GM18520 (cell line): ENCODE measurements around the gene DHRS7B.

ENCODE experiments used
- ATAC-seq: cut with Tn5 transposase; IDR thresholded peaks from one replicate; pipeline ENCODE4 v1.9.1; 2021; ENCODE audit not compliant: unreplicated experiment

Gene DHRS7B

GRCh38 chr17:21149621-21150020, 22.9 kb downstream of the DHRS7B start:
- ATAC-seq: no peak

DNA sequence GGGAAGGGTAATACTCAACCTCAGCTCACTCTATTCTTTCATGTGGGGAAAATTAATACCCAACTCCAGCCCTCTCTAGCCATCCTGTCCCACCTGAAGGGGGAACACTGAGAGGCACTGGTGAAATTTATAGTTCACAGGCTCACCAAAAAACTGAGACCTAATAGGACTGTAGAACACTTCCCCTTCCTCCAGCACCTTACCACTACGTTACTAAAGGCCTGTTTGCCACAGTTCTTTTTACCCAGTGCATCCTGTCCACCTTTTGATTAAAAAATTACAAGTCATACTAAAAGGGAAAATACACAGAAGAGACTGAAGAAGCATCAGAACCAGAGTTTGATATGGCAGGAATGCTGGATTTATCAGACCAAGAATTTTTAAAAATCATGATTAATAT, 26.0 kb downstream of the DHRS7B start:
- no peak for ATAC-seq

DNA sequence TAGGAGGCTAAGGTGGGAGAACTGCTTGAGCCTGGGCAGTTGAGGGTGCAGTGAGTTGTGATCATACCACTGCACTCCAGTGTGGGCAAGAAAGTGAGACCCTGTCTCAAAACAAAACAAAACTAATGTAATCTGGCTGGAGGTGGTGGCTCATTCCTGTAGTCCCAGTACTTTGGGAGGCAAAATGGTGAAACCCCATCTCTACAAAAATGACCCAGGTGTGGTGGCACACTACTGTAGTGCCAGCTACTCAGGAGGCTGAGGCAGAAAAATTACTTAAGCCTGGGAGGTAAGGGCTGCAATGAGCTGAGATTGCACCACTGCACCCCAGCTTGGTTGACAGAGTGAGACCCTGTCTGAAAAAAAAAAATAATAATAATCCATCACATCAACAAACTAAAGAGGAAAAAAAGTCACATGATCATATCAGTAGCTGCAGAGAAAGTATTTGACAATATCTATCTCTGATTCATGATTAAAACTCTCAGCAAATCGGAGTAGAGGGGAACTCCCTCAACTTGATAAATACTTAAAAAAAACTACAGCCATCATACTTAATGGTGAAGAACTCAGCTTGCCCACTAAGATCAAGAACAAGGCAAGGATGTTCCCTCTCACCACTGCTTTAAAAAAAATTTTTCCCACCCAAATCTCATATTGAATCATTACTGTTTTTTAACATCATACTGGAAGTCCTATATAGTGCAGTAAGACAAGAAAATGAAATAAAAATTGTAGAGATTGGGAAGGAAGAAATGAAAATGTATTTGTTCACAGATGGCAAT, 31.0 kb downstream of the DHRS7B start:
- no peak for ATAC-seq

GRCh38 chr17:21160401-21160800, 33.6 kb downstream of the DHRS7B start:
- no peak for ATAC-seq

DNA sequence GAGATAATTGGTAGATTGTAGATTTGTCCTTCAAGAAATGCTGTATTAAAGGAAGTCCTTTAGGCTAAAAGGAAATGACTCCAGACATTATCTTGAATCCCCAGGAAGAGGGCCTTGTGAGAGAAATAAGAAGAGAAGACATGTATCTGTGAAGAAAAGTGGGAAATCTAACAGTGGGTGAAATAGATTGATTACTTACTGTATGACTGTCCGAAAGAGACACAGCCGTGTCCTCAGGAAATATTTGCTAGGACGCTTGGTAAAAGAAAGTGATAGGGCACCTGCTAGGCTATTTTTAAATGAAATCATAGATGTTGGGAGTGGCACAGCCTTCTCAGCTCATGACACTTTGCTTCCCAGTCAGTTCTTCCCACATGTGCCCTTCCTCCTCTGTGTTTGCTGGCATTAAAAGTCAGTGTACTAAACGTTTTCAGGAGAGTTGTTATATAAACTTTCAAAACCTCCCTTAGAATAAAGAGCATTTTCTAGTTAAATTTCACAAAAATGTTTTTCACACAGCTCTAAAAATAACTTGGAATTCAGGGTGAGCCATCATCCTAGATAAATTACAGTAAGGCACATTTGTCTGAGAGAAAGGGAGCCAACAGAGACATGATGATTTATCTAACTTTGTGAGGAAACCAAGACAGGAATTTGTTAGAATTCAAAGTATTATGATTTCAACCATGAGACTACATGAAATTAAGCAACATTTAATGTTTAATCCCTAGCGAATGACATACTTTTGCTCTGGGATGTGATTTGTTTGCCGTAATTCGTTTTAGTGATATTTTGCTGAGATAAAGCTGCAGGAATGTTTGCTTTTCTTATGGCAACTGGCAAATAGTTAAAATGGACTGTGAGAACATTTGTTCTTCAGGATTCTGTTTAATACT, 35.0 kb downstream of the DHRS7B start:
- no peak for ATAC-seq

DNA sequence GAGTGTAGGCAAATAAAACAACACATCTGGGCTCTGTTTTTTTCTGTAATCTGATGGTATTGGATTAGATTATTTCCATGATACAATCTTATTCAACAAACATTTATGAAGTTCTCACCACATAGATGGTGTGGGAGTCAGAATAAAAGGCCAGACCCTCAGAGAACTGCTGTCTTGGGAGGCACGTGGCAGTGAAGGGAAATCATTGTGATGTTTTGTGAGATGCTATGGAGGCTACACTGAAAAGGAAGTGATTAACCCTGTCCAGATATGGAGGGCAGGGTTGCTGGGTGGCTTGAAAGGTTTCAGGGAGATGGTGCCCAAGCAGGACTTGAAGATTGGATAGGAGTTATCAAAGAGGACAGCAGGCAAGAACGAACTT, 35.6 kb downstream of the DHRS7B start:
- no peak for ATAC-seq

DNA sequence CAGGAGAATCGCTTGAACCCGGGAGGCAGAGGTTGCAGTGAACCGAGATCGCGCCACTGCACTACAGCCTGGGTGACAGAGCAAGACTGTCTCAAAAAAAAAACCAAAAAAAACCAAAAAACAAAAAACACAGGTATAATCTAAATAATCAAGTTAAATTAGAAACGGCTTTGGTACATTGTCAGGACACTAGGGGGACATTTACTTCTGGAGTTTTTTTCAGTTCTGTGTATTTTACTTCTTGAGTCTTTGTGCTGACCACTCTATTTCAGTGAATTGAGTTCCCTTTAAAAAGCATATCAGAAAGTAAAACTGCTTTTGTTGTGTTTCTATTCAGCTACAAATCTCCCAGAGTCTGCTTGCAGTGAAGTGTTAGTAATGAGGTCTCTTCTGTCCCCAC, 36.3 kb downstream of the DHRS7B start:
- ATAC-seq: no peak

- ATAC-seq: no peak
Measured at GRCh38 chr17:21164216-21164615, 37.5 kb downstream of the DHRS7B start.

DNA sequence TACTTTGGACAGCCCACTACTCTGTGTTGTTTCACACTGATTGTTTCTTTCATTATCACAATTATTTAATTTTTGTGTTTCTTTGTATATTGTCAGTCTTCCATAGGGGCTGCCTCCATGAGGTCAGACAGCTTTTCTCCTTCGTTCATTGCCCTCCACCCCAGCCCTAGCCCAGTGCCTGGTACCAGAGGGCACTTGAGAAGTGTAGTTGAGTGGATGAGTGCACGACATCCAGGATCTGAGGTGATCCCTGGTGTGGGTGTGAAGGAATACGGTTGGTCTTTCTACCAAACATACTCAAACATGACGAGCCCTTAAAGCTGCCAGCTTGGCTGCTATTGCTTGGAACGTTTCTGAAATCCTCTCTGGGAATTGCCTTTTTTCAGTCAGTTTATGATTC, 37.9 kb downstream of the DHRS7B start:
- no peak for ATAC-seq

DNA sequence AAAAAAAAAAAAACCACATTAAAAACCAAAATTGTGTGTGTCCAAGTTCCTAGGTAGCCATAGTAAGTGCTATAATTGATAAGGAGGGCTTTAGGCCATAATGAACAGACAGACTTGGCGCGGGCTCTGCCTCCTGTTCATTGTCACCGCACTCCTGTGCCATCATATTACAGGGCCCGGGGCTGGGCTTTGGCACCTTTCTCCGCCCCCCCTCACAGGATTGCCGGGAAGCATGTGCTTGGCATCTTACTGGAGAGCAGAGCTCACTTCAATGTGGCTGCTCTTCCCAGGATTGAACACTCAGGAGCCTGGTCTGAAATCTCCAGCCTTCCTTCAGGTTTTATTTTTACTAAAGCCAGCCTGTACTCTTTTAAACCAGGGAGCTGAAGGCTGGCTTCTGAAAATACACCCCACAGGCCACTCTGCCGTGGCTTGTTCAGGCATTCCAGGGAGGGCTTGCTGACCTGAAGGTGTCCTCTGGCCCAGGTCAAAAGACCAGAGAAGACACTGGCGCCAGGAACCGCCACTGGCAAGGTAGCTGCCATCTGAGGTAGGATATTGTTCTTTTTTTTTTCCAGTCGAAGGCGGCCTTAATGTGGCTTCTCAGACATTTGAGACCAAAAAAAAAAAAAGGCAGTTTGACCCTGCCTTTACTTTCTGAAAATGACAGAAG, 39.3 kb downstream of the DHRS7B start:
- no peak for ATAC-seq

DNA sequence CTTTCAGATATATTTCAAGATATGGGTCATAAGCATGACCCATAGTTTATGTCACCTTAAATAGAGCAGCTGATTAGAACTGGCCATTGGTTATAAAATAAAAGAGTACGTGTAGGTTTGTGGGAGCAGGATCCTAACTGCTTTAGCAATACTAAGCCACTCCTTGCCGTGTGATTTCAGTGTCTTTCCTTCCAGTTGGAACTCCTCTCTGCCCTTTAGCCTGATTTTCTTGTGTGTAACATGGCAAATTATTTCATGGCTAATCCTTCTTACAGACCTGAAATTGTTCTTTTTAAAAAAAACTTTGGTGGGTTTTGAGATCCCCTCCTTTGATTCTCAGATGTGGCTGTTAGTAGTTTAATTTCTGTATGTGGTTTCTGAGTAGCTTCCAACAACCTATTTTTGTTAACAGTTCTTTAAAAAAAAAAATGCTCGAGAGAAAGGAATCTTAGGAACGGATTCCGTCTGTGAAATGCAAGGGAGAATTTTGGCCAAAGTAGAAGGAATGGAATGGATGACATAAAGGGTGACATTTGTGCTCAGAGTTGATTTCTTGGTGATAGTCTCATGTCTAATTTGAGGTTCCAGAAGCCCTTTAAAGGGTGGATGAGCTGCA, 39.9 kb downstream of the DHRS7B start:
- ATAC-seq: no peak

DNA sequence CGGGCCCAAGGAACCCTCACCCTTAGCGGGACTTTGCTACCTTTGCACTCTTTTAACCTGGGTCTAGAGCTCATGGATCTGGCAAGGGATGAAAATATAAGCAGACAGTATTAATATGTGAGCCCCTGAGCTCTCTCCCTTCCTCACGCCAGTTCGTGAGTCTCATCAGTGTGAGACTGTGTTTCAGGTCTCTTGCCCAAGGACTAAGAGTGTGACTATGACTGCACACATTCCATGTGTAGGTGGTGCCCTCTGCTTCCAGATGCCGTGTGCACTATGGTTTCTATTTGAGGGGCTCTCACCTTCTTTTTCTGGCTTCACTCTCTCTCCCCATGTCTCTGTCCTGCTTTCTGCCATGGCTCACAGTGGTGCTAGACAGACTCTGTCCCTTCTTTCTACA, 40.5 kb downstream of the DHRS7B start:
- no peak for ATAC-seq

DNA sequence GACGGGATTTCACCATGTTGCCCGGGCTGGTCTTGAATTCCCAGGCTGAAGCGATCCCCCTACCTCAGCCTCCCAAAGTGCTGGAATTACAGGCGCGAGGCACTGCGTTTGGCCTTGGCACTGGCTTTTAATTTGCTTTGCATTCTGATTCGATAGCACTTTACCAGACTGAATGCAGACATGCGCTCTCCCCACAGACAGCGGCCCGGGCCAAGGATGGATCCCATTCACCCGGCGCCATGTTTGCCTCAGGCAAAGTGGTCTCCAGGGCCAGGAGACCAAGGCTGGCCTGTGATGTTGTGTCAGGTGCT, 41.7 kb downstream of the DHRS7B start:
- ATAC-seq: no peak

DNA sequence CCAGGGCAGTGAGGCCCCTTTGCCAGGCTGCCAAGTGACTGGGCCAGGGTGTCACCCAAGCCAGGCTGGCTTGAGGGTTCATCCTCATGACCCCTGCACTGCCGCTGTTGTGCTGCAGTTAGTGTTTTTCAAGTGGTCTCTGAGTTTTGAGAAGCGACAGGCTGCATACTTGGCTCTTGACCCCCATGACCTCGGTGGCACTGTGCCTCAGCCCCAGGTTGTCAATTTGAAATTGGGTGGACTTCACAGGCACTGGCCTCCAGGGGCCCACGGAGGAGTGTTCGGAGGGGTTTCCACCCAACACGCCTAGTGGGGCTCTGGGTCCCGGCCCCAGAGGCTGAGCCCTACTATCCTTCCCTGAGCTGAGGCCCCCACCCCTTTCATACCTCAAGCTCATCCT, 42.7 kb downstream of the DHRS7B start:
- ATAC-seq: no peak

DNA sequence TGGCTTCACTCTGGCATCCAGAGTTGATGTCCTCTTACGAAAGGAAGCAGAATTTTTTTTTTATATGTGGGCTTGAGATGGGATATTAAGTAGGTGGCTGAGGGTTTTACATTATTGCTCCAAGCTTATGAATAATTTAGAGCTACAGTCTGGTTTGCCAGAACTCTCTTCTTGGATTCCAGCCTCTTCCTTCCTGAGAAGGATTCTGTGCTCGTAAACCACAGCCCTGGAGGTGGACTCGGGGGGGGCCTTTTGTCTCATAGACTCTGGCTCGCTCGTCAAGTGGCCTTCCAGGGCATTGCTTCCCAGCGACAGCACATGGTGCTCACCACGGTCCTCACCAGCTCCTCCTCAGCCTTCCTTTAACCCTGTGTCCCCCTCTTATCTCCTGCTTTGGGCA, 44.0 kb downstream of the DHRS7B start:
- ATAC-seq: no peak

DNA sequence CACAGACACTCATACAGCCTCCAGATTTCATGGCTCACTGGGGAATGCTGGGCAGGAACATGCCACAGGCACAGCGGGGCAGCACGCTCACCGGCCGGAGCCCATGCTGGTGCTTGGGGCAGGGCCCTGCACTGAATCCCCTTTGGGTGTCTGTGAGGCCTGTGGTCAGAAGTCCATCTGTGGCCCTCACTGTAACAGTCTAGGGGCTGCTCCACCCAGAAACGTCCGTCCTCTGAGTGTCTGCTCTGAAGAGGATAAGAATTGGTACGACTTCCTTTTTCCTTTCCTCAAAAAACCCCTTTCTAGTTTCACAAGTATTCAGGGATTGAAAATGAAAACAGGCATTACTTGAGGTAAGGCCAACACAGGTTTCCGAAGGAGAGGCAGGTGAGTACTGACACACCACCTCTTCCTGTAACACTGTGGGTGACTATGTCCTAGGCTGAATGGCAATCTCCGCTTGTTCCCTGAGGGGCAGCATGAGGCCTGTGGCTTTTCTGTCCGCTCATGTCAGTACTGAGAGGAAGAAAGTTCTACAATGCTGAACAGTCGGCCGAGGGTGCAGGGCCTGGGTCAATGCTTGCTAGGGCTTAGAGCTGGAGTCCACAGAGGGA, 44.7 kb downstream of the DHRS7B start:
- ATAC-seq: no peak

GRCh38 chr17:21171970-21172510, 45.3 kb downstream of the DHRS7B start:
- no peak for ATAC-seq

- no peak for ATAC-seq
Measured at GRCh38 chr17:21172846-21173245, 46.1 kb downstream of the DHRS7B start.

DNA sequence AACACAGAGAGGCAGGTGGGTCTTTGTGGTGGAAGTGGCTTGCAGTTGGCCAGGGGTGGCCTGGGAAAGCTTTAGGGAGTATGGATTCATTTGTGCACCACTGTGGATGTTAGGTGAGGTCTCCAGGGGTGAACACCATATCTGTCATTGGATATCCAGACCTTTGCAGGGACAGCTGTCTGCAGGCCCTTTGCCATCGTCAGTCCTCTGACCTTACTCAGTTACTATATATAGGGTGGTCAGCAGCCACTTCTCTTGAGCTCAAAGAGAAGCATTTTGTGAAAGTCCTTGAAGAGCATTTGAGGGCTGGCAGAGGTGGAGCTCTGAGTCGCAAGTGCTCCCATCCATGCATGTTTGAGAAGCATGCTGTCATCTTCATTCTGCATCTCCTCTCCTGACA, 46.8 kb downstream of the DHRS7B start:
- ATAC-seq: no peak

- no peak for ATAC-seq
Measured at GRCh38 chr17:21174186-21174585, 47.4 kb downstream of the DHRS7B start.

- ATAC-seq: no peak
Measured at GRCh38 chr17:21174713-21175112, 47.9 kb downstream of the DHRS7B start.
